Measurements from ENCODE around the gene MED31. TPM values are rescaled to one million over a fixed set of nuclear protein-coding genes. Genes with fewer than 3 reads are reported as not detected.

MED31 gene
- total RNA-seq, 3 donors from 2014 or later, result 12.1 to 13.5 (median 12.6) TPM

DNA sequence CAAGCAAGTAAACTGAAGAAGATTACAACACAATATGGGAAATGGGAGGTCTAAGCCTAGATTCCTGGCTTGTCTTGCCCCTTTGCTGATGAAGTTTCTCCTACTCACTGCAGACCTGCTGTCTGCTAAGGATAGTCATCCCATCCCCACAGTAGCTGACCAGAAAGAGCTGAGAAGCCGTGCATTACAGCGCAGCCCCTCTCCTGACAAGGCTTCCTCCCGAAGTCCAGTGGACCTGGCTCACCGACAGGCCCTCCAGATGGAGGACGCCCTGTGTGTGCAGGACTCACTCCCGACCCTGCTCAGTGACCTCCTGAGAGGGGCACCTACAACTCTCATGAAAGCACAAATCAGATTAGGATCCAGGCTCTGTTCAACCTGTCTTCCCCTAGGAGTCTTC lies 46.3 kb downstream of the MED31 start:
- Histone ChIP-seq H3K9me3 (no peaks in the 10 kb centered on the region), H3K36me3 (ENCODE audit: low read depth) (no peaks in the 10 kb centered on the region), H3K4me1 (ENCODE audit: low read depth) (no peaks in the 10 kb centered on the region), H3K4me3 (no peak overlapping the region)
- ATAC-seq, result no peak
- no peak for DNase-seq
- intact Hi-C loops (cut with DNase I, micrococcal nuclease), result no loop called here
- TF ChIP-seq, protein P1, sequence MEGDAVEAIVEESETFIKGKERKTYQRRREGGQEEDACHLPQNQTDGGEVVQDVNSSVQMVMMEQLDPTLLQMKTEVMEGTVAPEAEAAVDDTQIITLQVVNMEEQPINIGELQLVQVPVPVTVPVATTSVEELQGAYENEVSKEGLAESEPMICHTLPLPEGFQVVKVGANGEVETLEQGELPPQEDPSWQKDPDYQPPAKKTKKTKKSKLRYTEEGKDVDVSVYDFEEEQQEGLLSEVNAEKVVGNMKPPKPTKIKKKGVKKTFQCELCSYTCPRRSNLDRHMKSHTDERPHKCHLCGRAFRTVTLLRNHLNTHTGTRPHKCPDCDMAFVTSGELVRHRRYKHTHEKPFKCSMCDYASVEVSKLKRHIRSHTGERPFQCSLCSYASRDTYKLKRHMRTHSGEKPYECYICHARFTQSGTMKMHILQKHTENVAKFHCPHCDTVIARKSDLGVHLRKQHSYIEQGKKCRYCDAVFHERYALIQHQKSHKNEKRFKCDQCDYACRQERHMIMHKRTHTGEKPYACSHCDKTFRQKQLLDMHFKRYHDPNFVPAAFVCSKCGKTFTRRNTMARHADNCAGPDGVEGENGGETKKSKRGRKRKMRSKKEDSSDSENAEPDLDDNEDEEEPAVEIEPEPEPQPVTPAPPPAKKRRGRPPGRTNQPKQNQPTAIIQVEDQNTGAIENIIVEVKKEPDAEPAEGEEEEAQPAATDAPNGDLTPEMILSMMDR (IDR thresholded peaks at IDR 0.05), result no peak

DNA sequence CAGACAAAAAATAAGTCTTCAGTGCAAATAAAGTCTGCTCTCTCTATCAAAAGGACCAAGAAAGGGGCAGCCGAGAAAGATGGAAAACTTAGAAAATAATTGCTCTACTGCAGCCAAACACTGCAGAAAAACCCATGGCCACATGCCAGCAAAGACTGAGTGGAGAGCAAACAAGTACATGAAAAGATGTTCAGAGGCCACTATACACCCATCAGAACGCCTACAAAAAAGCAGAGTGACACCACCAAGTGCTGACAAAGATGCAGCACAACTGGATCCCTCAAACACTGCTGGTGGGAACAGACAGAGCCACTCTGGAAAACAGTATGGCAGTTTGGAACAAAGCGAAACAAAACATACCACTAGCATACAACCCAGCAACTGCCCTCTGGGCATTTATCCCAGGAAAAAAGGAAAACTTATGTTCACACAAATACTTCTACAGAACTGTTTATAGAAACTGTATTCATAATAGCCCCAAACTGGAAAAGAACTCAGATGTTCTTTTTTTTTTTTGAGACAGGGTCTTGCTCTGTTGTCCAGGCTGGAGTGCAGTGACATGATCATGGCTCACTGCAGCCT lies 47.6 kb downstream of the MED31 start:
- Histone ChIP-seq H3K9me3 (no peaks in the 10 kb centered on the region), H3K36me3 (ENCODE audit: low read depth) (no peaks in the 10 kb centered on the region), H3K4me1 (ENCODE audit: low read depth) (peaks cover 5% of the 10 kb centered on the region), H3K4me3 (no peak overlapping the region)
- TF ChIP-seq, protein P1 (IDR thresholded peaks at IDR 0.05), result no peak
- no peak for DNase-seq
- intact Hi-C loops (cut with DNase I, micrococcal nuclease), result no loop called here
- ATAC-seq, result no peak

DNA sequence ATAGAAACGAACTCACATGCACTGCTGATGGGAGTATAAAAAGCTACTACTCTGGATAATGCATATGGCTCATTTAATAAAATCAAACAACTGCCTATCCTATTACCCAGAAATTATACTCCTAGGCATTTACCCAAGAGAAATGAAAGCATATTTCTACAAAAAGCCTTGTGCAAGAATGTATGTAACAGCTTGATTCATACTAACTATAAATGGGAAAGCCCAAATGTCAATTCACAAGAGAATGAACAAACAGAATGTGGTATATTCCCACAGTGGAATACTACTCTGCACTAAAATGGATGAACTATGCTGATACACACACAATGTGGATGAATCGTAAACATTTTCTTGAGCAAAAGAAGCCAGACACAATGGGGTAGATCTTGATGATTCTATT lies 49.3 kb downstream of the MED31 start:
- H3K9me3 ChIP-seq, result no peaks in the 10 kb centered on the region
- H3K4me1 ChIP-seq (ENCODE audit: low read depth), result peaks cover 15% of the 10 kb centered on the region
- no peaks in the 10 kb centered on the region for H3K36me3 ChIP-seq (ENCODE audit: low read depth)
- ATAC-seq (no peak), DNase-seq (no peak)
- intact Hi-C loops (cut with DNase I, micrococcal nuclease), result no loop called here
- H3K4me3 ChIP-seq, result no peak overlapping the region
- TF ChIP-seq, protein P1 (IDR thresholded peaks at IDR 0.05), result no peak

DNA sequence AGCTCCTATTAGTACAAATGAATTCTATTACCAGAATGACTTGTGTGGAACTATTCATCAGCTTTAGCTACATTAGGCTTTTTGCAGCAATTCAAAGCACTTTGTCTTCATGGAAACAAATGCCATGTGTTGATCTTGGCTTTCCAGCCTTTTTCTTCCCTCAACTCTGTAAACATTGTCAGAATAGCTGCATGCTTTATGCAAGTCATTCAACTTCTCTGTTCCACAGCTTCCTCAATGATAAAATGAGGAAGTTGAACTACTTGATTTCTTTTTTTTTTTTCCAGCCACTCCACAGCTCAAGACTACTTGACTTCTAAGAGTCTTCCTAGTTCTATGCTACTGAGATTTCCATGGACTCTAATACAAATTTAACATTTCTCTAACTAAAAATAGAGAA lies 52.0 kb downstream of the MED31 start:
- TF ChIP-seq, protein P1 (IDR thresholded peaks at IDR 0.05), result no peak
- H3K36me3 ChIP-seq (ENCODE audit: low read depth), result no peaks in the 10 kb centered on the region
- H3K4me1 ChIP-seq (ENCODE audit: low read depth), result peaks cover 15% of the 10 kb centered on the region
- no peak for DNase-seq
- no peak overlapping the region for H3K4me3 ChIP-seq
- intact Hi-C loops (cut with DNase I, micrococcal nuclease), result no loop called here
- peak; percentile 87 for ATAC-seq
- H3K9me3 ChIP-seq, result no peaks in the 10 kb centered on the region

DNA sequence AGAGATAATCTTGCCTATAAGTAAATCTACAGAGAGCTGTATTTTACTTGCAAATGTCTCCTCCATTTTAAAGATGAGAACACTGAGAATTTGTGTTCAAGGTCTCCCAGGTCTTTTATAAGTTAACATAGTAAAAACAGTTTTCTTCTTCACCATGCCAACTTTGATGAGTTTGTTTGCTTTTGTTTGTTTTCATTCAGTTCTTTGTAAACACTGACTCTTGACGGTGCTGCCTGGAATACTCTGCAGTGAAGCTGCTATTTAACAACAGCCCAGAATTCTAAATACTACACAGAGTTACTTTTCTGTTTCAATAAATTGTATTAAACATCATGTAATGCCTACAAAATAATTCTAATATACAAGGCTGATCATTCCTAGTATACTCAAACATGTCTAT lies 53.7 kb downstream of the MED31 start:
- DNase-seq (no peak), ATAC-seq (no peak)
- Histone ChIP-seq H3K36me3 (ENCODE audit: low read depth) (no peaks in the 10 kb centered on the region), H3K4me1 (ENCODE audit: low read depth) (peaks cover 15% of the 10 kb centered on the region), H3K9me3 (no peaks in the 10 kb centered on the region), H3K4me3 (no peak overlapping the region)
- TF ChIP-seq, protein P1 (IDR thresholded peaks at IDR 0.05), result no peak
- intact Hi-C loops (cut with DNase I, micrococcal nuclease), result no loop called here

DNA sequence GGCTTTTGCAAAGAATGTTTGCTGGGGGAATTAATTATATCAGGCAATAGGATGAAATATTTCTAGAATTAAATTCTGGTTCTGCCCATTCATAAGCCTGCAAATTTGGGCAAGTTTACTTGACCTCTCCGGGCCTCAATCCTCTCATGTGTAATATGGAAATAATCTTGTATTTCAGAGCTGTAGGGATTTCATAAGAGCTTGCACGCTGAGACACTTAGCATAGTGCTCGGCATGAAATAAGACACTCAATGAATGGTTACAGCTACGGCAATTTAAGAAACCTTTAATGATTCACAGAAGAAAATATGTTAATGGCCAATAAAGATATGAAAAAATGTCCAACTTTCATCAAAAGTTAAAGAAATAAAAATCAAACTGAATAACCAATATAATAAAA lies 54.5 kb downstream of the MED31 start:
- ATAC-seq (no peak), DNase-seq (no peak)
- TF ChIP-seq, protein P1 (IDR thresholded peaks at IDR 0.05), result no peak
- Histone ChIP-seq H3K4me3 (no peak overlapping the region), H3K36me3 (ENCODE audit: low read depth) (no peaks in the 10 kb centered on the region), H3K4me1 (ENCODE audit: low read depth) (peaks cover 15% of the 10 kb centered on the region), H3K9me3 (no peaks in the 10 kb centered on the region)
- intact Hi-C loops (cut with DNase I, micrococcal nuclease), result no loop called here

Data from mucosa of descending colon (tissue), 3 donors.